NCI-H128 (cell line): ENCODE measurements around the gene IGDCC3.

Experiments used
- DNase-seq: peaks from one replicate; lab custom pipeline; 2025; ENCODE audit not compliant: unreplicated experiment; lab: John Stamatoyannopoulos, UW

IGDCC3 gene

DNA sequence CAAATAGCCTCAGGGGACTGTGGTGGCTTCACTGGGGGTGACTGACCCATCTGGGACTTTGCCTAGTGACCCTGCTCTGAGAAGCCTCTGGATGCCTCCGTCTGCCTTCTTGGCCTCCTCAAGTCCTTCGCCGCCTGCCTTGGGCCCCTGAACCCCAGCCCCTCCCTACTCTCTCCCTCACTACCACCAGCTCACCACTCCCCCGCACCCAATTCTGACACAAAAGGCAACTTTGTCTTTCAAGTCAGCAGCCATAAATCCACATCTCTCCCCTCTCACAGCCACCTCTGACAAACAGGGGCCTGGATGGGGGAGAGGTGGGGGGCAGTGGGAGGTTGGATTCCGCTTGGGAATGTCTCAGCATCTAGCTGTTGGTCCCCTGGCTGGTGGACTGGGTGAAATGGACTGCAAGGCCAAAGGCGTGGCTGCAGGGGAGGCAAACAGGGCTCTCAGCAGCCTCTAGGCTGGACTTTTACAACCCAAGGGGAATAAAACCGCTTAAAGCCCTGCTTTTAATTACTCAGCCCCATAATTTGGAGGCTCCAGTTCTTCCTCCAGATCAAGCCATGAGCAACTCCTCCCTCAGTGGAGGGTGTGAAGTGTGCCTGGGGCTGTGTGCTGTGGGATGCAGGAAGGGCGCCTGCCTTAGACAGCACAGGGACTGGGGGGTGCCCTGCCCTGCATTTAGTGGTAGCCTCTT is 33.4 kb downstream of the IGDCC3 start:
- DNase-seq, result no peak

DNA sequence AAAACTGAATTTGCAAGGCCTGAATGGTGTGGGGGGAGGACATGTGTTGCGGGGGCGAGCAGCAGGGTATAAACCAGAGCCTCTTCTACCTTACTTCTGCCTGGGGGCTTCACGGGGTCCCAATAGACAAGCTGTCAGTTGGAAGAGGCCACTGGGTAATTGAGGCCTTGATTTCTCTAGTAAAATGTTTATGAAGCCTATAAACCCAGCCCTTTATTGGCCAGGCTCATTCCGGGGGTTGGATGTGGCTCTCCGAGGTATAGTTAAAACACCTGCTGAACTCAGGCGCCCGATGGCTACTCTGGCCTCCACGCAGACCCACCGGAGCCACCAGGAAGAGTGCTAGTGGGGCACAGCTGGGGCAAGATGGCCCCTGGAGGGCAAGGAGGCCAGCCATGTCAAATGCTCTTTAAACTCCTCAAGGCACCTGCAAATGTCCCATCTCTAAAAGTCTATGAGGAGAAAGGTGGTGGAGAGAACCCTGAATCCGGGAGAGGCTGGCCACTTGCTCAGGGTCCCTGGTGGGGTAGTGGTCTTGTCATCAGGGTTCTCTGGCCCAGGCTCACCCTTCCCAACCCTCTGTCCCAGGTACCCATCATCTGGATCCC is 34.3 kb downstream of the IGDCC3 start:
- no peak for DNase-seq

DNA sequence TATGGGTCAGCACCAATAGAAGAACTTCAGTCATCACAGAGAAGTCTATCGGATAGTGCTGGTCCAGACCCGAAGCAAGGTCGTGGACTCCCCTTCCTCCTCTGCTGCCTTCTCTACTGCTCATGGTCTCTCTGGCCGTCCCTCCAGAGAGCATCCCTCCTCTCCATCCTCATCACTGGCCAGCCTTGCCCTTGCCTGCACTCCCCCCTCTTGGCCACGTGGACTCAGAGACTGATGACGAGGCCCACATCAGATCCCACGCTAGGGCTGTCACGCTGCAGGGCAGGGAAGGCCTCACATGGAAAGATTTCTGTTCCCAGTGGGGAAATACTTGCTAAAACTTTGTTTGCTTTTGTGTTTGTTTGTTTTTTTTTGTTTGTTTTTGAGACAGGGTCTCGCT is 35.3 kb downstream of the IGDCC3 start:
- no peak for DNase-seq

DNA sequence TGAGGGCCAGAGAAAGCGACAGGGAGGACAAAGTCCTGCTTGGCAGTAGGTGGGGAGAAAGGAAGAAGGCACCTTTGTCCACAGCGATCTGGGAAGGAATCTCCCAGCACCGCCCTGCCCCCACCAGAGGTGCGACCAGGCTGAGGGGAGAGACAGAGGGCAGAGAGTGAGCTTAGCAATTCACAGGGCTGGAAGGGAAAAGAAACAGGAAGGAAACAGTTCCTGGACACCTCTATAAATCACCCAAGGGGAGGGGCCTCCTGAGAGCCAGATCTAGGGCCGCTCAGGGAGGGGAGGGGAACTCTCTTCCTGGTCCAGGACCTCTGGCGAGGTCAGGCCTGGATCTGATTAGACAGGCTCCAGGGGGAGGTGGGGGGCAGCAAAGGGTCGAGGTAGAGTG is 37.9 kb downstream of the IGDCC3 start:
- no peak for DNase-seq

DNA sequence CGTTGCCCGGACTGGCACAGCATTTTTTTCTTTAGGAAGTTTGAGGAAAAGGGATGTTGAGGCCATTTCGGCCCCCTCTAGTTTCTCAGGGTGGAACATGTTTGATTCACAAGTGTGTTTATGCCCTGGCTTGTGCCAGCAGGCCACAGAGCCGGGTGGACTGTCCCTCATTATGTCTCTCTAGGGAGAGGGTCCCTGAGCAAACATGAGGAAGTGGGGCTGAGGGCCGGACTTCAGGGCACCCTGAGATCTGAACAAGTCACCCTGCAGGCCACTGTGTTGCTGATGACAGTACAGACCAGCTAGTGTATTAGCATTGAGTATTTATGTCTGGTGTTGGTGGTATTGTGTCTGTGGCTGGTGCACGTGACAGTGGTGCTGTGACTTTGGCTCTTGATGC is 38.4 kb downstream of the IGDCC3 start:
- no peak for DNase-seq

DNA sequence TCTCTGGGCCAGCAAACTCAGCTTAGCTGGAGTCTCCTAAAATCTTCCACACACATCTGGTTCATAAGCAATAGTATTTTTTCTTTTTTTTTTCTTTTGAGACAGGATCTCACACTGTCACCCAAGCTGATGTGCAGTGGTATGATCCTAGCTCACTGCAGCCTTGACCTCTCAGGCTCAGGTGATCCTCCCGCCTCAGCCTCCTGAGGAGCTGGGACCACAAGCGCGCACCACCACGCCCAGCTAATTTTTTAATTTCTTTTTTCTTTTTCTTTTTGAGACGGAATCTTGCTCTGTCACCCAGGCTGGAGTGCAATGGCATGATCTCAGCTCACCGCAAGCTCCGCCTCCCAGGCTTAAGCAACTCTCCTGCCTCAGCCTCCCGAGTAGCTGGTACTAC is 39.0 kb downstream of the IGDCC3 start:
- no peak for DNase-seq

DNA sequence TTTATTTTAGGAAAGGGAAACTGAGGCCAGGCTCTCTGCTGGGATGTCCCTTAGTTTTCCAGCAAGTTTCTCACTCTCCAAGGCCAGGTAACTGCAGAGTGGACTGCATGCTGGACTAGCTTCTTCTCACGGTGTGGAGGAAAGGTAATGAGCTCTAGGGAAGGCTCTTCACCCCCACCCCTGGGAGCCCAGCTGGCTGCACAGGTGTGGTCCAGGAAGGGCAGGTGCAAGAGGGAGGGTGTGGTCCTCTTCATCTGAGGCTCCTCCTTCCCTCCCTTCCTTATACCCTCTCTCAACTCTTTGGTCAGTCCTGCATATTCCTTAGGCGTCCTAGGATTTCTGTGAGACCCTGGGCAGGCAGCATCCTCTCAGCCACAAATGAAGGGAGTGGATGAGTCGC is 39.4 kb downstream of the IGDCC3 start:
- no peak for DNase-seq

DNA sequence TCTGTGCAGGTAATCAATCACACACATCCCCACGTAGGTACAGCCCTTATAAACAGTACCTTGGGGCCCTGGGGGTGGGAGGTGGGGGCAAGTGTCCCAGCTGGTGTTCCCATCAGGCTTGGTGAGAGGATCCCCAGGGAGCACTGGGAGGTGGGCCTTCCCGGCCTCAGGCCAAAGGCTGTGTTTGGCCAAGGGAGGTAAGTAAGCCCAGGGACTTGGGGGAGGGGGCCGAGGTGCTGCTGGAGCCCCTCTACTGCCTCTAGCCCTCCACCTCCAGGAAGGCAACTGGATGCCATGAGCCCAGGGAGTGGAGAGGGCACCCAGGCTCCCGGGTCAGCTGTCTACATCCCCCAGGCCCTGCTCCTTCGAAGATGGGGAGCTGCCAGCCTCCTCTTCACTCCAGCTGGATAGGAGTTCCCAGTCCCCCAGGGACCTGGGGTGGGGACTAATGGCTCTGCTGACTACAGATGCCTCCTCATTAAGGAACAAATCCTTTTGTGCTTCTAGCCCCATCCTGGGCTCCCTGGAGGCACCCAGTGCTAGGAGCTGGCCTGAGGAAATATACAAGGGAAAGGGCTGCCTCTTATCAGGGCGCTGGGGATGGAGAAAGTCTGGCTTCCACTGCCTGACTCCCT is 40.2 kb downstream of the IGDCC3 start:
- no peak for DNase-seq

DNA sequence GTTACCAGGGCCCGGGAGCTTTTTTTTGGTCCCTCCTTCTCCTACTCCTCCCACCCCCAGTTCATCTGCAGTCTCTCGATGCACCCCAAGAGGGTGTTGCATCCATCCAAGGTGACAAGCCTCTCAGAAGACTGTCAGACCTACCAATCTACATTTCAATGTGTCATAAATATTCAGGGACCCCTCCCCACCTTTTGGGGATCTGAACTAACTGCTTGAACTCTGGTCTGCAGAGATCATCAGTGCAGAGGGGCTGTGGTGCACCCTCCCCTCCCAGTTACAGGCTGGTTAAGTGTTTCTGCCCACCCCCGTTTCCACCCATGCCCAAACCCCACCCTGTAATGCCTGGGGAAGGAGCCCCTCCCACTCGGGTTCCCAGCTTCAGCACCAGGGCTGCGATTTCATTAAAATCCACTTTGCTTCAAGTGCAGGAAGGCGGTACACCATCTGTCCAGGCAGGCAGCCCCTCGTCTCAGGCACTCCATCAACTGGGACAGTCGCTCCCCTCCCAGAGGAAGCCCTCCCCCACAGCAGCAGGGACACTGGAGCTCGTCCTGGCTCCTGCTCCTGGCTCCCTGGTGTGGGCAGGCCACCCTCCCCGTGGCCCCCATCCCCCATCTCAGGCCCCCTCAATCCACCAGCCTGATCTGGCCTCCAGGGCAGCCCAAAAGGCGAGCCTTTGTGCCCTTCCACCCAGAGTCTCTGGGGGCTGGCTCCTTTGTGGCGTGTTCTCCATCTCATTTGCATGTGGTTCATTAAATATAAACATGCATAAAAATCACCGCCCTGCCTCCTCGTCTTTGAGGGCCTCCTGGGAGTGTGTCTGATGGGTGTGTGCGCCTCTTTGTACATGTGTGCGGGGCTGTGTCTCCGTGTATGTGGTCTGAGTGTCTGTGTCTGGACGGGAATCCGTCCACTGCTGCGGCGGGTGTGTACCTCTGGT is 41.0 kb downstream of the IGDCC3 start:
- no peak for DNase-seq

DNA sequence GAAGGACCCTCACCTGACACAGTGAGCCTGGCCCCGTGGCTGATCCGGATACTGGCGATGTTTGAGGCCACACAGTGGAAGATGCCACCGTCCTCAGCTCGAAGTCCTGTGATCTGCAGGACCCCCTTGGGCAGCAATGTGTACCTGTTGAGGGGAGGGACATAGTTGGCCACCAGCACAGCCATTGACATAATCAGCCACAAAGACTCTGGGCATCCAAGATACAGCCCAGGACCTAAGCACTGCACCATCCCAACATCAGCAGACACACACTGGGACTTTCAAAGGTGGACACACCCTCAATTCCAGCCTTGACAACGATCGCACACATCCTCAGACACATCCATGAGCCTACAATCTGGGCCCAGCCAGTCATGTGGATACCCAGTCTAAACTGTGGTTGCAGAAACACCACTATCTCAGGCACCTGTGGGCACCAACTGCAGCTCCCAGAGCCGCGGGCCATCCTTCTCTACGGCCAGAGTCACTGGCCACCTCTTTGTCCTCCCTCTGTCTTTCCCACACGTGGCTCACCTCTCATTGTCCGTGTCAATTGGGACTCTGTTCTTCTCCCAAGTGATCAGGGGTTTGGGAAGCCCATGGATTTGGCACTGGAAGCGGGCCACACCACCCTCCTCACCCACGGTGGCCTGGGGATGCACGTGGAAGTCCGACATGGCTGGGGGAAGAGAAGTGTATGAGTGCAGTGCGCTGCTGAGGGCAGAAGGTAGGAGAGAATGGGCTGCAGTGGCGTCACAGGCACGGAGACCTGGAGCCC is 42.3 kb downstream of the IGDCC3 start:
- no peak for DNase-seq

DNA sequence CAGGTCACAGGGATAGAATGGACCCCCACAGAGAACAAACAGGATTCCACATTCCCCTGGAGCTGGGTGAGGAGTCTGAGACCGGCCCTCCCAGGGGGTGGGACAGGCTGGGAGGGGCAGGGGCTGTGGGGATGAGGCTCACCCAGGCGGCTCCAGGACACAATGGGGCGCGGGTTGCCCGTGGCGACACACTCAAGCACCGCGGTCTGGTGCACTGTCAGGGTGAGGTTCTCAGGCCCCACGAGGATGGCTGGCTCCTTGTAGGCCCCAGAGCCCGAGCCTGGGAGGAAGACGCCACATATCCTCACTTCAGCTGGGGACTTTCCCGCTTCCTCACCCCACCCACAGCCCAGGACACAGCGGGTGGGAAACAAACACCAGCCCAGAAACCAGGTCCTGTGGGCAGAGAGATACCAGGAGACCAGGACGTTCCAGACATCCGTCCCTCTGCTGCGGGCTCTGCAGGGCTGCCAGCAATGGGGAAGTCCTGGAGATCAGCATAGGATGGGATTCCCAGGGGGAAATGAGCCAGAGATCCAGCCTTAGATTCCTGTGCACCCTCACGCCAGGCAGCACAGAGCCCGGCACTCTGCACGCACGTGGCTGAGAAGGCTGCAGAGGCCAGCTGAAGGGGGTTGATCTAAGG is 43.1 kb downstream of the IGDCC3 start:
- no peak for DNase-seq

DNA sequence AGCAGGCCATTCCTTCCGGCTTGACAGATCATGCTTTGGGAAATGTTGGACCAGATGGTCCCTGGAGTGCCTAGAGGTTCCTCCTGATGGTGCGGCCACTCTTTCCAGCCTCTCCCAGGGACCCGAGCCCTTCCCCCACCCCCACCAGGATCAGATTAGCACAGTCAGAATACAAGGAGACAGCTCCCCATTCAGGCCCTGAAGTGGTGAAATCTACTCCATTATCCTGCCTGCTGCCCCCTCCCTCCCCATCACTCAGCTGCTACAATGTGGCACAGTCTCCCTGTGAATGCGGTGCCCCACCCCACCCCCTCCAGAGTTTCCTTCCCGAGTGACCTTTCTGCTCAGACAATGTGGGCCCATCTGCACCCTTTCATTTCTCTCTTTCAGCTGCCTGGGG is 43.9 kb downstream of the IGDCC3 start:
- no peak for DNase-seq

DNA sequence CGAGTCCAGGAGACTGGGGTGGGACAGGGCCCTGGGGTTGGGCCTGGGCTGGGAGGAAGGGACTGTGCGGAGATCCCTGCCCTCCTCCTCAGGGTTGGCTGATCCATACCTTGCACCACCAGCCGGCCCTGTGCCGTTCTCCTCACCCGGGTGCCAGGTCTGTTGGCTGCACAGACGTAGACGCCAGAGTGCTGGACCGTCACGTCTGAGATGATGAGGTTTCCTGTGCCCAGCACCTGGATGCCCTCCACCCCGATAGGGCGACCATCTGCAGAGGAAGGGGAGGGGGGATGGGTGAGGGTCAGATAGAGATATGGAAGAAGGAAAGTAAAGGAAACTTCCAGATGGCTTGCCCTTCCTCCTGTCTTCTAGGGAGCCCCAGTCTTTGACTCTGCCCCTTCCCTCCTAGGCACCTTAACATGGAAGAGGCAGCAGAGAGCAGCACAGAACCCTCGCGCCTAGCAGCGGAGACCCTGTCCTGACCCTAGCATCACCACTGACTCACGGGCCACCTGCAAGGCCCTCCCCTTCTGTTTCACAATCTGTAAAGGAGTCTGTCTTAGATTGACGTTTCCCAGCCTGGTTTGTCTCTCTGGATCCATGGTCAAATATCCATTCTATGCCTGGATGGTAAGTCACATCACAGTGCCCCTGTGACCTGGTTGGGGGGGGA is 44.5 kb downstream of the IGDCC3 start:
- no peak for DNase-seq

DNA sequence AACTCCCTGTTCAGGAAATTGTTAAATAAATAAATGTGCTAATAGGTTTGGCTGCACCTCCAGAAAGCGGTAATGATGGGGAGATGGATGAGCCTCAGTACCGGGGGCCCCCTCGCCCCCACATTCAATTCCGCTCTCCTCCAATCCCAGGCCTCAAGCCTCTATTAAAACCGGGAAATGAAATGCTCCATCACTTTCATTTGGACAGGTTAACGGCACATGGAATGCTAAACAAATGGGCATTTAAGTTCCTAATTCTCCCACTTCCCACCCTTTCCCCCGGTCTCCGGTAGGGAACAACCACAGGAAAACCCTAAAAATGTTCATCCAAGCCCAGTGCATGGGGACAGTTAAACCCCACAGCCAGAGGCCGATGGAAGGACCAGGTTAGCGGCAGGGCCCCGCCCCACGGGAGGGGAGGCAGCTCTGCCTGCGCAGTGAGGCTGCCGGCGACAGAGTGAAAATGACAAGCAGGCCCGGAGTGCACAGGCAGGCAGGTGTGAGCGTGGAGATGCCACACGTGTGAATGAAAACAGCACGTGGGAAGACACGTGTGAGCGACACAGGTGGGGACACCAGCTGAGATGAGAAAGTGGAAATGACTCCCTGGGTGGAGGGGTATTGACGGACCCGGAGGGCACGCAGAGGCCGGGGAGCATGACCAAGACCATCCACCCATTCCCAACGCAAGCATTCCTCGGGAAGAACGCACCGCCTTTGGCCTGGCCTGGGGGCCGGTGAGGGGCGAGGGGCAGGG is 45.2 kb downstream of the IGDCC3 start:
- DNase-seq, result no peak

DNA sequence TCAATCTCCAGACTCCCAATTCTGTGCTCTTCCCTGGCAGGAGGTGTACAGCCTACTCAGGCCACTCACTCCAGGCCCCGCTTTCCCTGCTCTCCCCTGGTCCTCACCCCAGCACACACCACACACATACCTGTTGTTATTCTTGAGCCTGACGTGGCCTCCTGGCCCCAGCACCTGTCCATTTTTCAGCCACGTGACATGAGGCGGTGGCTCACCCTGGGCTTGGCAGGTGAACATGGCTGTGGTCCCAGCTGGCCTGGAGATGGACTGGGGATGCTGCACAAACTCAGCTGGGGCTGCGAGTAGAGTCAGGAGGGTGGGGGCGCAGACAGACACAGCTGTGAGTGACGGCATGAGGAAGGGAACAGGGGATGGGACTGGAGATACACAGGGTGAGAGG is 46.0 kb downstream of the IGDCC3 start:
- DNase-seq, result no peak

DNA sequence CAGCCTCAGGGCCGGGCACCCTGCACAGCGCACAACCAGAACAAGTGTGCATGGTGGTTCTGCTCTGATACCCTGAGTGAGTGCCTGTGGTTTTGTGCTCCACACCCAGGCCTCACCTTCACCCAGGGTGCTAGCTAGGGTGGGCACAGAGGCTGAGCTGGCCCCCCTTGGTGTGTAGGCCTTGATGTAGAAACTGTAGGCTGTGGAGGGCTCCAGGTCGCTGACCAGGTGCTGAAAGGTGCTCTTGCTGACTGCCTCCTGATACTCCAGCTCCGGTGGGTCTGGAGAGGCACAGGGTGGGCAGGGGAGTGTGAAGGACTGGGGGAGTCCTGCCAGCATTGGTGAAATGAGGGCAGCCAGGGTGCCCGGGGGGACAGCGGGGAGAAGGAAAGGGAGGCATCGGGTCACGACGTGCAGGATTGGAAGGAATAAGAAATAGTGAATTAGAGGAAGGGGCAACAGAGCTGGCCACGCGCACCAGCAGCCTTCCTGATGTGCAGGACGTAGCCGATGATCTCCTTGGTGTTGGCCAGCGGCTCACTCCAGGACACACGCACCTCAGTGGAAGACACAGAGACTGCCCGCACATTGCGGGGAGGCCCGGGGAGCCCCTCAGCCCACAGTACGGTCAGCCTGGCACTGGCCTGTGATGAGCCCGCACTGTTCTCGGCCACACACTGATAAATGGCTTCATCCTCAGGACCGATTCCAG is 46.7 kb downstream of the IGDCC3 start:
- no peak for DNase-seq

DNA sequence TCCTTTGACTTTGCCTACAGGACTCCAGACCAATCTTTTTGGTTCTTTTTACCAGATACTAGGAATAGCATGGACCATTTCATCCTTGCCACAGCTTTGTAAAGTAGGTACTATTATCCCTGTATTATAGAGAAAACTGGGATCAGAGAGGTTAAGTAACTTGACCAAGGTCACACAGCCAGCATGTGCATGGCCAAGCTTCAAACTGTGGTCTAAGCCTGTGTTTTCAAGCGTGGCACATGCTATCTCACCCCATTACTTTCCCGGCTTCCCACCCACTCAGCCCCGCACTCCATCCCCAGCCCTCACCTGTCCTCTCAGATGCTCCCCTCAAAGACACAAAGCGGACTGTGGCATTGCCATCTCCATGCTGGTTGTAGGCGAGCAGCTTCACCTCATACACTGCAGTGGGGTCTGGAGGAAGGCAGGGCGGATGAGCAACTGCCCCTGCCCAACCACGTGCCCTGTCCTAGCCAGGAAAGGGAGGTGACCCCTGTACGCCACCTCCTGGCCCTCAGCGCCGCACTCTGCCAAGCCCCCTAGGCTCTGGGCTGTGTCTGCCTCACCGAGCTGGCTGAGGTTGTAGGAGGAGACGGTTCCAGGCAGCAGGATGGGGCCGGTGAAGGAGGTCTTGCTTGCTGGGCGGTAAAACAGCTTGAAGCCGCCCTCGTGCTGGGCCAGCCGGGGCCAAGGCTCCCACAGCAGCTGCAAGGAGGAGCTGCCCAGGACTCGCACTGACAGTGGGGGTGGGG is 47.6 kb downstream of the IGDCC3 start:
- DNase-seq, result no peak
